H9 (cell line): Measurements from ENCODE around the gene ALMS1. TPM values are rescaled to one million over a fixed set of nuclear protein-coding genes. Genes with fewer than 3 reads are reported as not detected.
"Not testable (repeated sequence)": the region's sequence is repeated elsewhere in the genome, so short reads cannot be mapped to it uniquely, and the experiment has no call there.

Experiments
- DNase-seq: peaks from one replicate; pipeline ENCODE4 v3.0.0-alpha.2; 2017
- H2AFZ ChIP-seq: one replicate; pipeline ENCODE4 v1.6.1; 2013; ENCODE audit warnings: mild to moderate bottlenecking, low read length, control low read depth, moderate library complexity
- H2AK5ac ChIP-seq: 2 replicates; pipeline ENCODE4 v1.6.1; 2013; ENCODE audit warnings: low read length, control low read depth, mixed read lengths; ENCODE audit not compliant: insufficient read length
- H2BK120ac ChIP-seq: one replicate; pipeline ENCODE4 v1.6.1; 2013; ENCODE audit warnings: low read depth, mild to moderate bottlenecking, low read length, control low read depth, inconsistent platforms; ENCODE audit not compliant: poor library complexity, severe bottlenecking
- H2BK12ac ChIP-seq: 2 replicates; pipeline ENCODE4 v1.6.1; 2013; ENCODE audit warnings: low read length, control low read depth, mixed read lengths, low read depth; ENCODE audit not compliant: insufficient read length
- H2BK15ac ChIP-seq: 2 replicates; pipeline ENCODE4 v1.6.1; 2013; ENCODE audit warnings: low read depth, low read length, control low read depth
- H2BK20ac ChIP-seq: one replicate; pipeline ENCODE4 v1.6.1; 2013; ENCODE audit warnings: low read depth, mild to moderate bottlenecking, low read length, control low read depth, inconsistent platforms; ENCODE audit not compliant: poor library complexity, severe bottlenecking
- H2BK5ac ChIP-seq: 2 replicates; pipeline ENCODE4 v1.6.1; 2013; ENCODE audit warnings: low read length, control low read depth, mixed read lengths; ENCODE audit not compliant: insufficient read length
- H3K14ac ChIP-seq: 2 replicates; pipeline ENCODE4 v1.6.1; 2013; ENCODE audit warnings: low read length, control low read depth; ENCODE audit not compliant: insufficient read depth
- H3K18ac ChIP-seq: 2 replicates; pipeline ENCODE4 v1.6.1; 2013; ENCODE audit warnings: low read depth, mild to moderate bottlenecking, mixed read lengths, low read length, control low read depth; ENCODE audit not compliant: insufficient read length
- H3K23ac ChIP-seq: 2 replicates; pipeline ENCODE4 v1.6.1; 2013; ENCODE audit warnings: low read length, control low read depth, mixed read lengths, low read depth; ENCODE audit not compliant: insufficient read length
- H3K23me2 ChIP-seq: 2 replicates; pipeline ENCODE4 v1.6.1; 2013; ENCODE audit warnings: low read depth, mild to moderate bottlenecking, mixed read lengths, low read length, control low read depth; ENCODE audit not compliant: insufficient read length, poor library complexity, severe bottlenecking
- H3K27ac ChIP-seq: 2 replicates; pipeline ENCODE4 v1.5.1; 2013; ENCODE audit warnings: low read length, control low read depth, mixed read lengths, low read depth; ENCODE audit not compliant: insufficient read length
- H3K27me3 ChIP-seq: 2 replicates; pipeline ENCODE4 v1.6.1; 2013; ENCODE audit warnings: low read length, control low read depth, inconsistent platforms; ENCODE audit not compliant: insufficient read depth
- H3K4ac ChIP-seq: 2 replicates; pipeline ENCODE4 v1.6.1; 2013; ENCODE audit warnings: low read depth, mild to moderate bottlenecking, control low read depth, inconsistent platforms, low read length, moderate library complexity
- H3K4me1 ChIP-seq: 2 replicates; pipeline ENCODE4 v1.6.1; 2013; ENCODE audit warnings: low read length, control low read depth, inconsistent platforms; ENCODE audit not compliant: insufficient read depth
- H3K4me2 ChIP-seq: 2 replicates; pipeline ENCODE4 v1.6.1; 2013; ENCODE audit warnings: low read length, control low read depth, mixed read lengths; ENCODE audit not compliant: insufficient read length, insufficient read depth
- H3K56ac ChIP-seq: 2 replicates; pipeline ENCODE4 v1.6.1; 2013; ENCODE audit warnings: low read depth, mild to moderate bottlenecking, mixed read lengths, low read length, control low read depth; ENCODE audit not compliant: insufficient read length
- H3K79me1 ChIP-seq: 2 replicates; pipeline ENCODE4 v1.6.1; 2013; ENCODE audit warnings: low read depth, mild to moderate bottlenecking, moderate library complexity, low read length, control low read depth, inconsistent platforms; ENCODE audit not compliant: insufficient read depth, poor library complexity, severe bottlenecking
- H3K79me2 ChIP-seq: 2 replicates; pipeline ENCODE4 v1.6.1; 2013; ENCODE audit warnings: low read length, control low read depth, inconsistent platforms; ENCODE audit not compliant: insufficient read depth
- H3K9ac ChIP-seq: 2 replicates; pipeline ENCODE4 v1.6.1; 2013; ENCODE audit warnings: low read length, control low read depth, mixed read lengths; ENCODE audit not compliant: insufficient read length; ENCODE audit errors: extremely low read depth
- H3K9me3 ChIP-seq: one replicate; pipeline ENCODE4 v1.6.1; 2013; ENCODE audit warnings: low read depth, low read length, inconsistent platforms; ENCODE audit not compliant: control insufficient read depth
- H3T11ph ChIP-seq: one replicate; pipeline ENCODE4 v1.6.1; 2013; ENCODE audit warnings: mild to moderate bottlenecking, low read length, control low read depth, inconsistent platforms
- H4K20me1 ChIP-seq: one replicate; pipeline ENCODE4 v1.6.1; 2013; ENCODE audit not compliant: control insufficient read depth, insufficient read length, insufficient read depth
- H4K5ac ChIP-seq: 2 replicates; pipeline ENCODE4 v1.6.1; 2013; ENCODE audit warnings: low read depth, mild to moderate bottlenecking, mixed read lengths, low read length, control low read depth; ENCODE audit not compliant: insufficient read length
- H4K8ac ChIP-seq: replicated peaks from 2 replicates; pipeline ENCODE4 v1.6.1; 2013; ENCODE audit warnings: low read length, control low read depth, mixed read lengths, low read depth; ENCODE audit not compliant: insufficient read length
- H4K91ac ChIP-seq: 2 replicates; pipeline ENCODE4 v1.6.1; 2013; ENCODE audit warnings: low read depth, mild to moderate bottlenecking, moderate library complexity, mixed read lengths, low read length, control low read depth; ENCODE audit not compliant: insufficient read length
- H3K27ac Mint-ChIP-seq, 3 experiments: 2 replicates in 2 of 3; 3 replicates in 1 of 3; pipeline ENCODE4 v1.8.0; 2020 to 2021; ENCODE audit warnings: mixed read lengths in 3 of 3, mild to moderate bottlenecking in 1 of 3, moderate library complexity in 1 of 3
- H3K27me3 Mint-ChIP-seq: 2 replicates; pipeline ENCODE4 v1.8.0; 2021; ENCODE audit warnings: low read depth, mild to moderate bottlenecking, moderate library complexity, mixed read lengths
- H3K36me3 Mint-ChIP-seq, 3 experiments: 2 replicates in 2 of 3; 3 replicates in 1 of 3; pipeline ENCODE4 v1.8.0; 2020 to 2021; ENCODE audit warnings: low read depth in 3 of 3, mixed read lengths in 3 of 3; ENCODE audit not compliant: insufficient read depth in 1 of 3
- H3K4me1 Mint-ChIP-seq, 2 experiments: 2 replicates each; pipeline ENCODE4 v1.8.0; 2020; ENCODE audit warnings: mixed read lengths in 2 of 2
- H3K4me3 Mint-ChIP-seq, 2 experiments: 2 replicates in 1 of 2; 3 replicates in 1 of 2; pipeline ENCODE4 v1.8.0; 2020 to 2021; ENCODE audit warnings: mild to moderate bottlenecking in 2 of 2, mixed read lengths in 2 of 2, moderate library complexity in 1 of 2
- H3K9me3 Mint-ChIP-seq, 2 experiments: 2 replicates in 1 of 2; 3 replicates in 1 of 2; pipeline ENCODE4 v1.8.0; 2020; ENCODE audit warnings: mild to moderate bottlenecking in 2 of 2, mixed read lengths in 2 of 2, moderate library complexity in 1 of 2
- CTCF ChIP-seq: fragments of 200-600 bp; sonication (generic); conservative IDR thresholded peaks from 3 replicates; pipeline ENCODE4 v1.8.0; 2021; ENCODE audit warnings: antibody characterized with exemption, mild to moderate bottlenecking
- WGBS: extraction: QIAGEN DNeasy Blood & Tissue Kit; methylation state at CpG from one replicate; pipeline ENCODE4 v1.1.7; 2013; ENCODE audit warnings: missing lambda C conversion rate, low lambda C conversion rate, mixed read lengths; ENCODE audit not compliant: insufficient read length; ENCODE audit errors: extremely low coverage; 5-methylcytosine and 5-hydroxymethylcytosine counted together
- total RNA-seq: library from RNA; stranded (reverse); gene quantifications from 2 replicates; pipeline ENCODE4 v1.2.1, GENCODE V29; 2021

ALMS1 gene
- total RNA-seq, 1 experiment from 2014 or later: 36.2 TPM

GRCh38 chr2:73536133-73536840 lies 150.7 kb downstream of the ALMS1 start:
- Histone ChIP-seq H3K4me1 (no peaks in the 10 kb centered on the region), H3K23ac (no peak overlapping the region), H4K5ac (no peak overlapping the region), H3K18ac (no peak overlapping the region), H3K14ac (no peak overlapping the region), H2BK5ac (no peak overlapping the region), H3K4me2 (no peak overlapping the region), H3K9me3 (peaks cover 28% of the 10 kb centered on the region), H4K20me1 (no peaks in the 10 kb centered on the region), H2BK120ac (no peak overlapping the region), H3K9ac (no peak overlapping the region), H2BK20ac (no peak overlapping the region), H2BK12ac (no peak overlapping the region), H4K8ac (no peak overlapping the region), H3T11ph (no peak overlapping the region), H4K91ac (no peak overlapping the region), H3K79me1 (no peaks in the 10 kb centered on the region), H3K56ac (no peak overlapping the region), H3K27me3 (no peaks in the 10 kb centered on the region), H3K79me2 (no peaks in the 10 kb centered on the region), H2BK15ac (no peak overlapping the region), H3K27ac (no peak overlapping the region), H2AK5ac (no peak overlapping the region), H3K23me2 (no peaks in the 10 kb centered on the region), H2AFZ (no peak overlapping the region), H3K4ac (no peak overlapping the region)
- WGBS: no CpG with 5 or more reads among the region's 6 CpGs
- H3K4me1 Mint-ChIP-seq: no peaks in the 10 kb centered on the region
- DNase-seq: no peak
- peaks cover 57 to 61% of the 10 kb centered on the region in 2 experiments for H3K9me3 Mint-ChIP-seq
- no peak for TF ChIP-seq CTCF
- H3K27me3 Mint-ChIP-seq: no peaks in the 10 kb centered on the region
- no peak overlapping the region for H3K4me3 Mint-ChIP-seq
- peaks cover 82 to 97% (median 87%) of the 10 kb centered on the region in 3 experiments for H3K36me3 Mint-ChIP-seq
- H3K27ac Mint-ChIP-seq: no peak overlapping the region

GRCh38 chr2:73560875-73561274 lies 175.2 kb downstream of the ALMS1 start:
- H3K79me2 ChIP-seq, H4K20me1 ChIP-seq, H3K27me3 Mint-ChIP-seq, H4K5ac ChIP-seq, H3K9me3 ChIP-seq, H4K8ac ChIP-seq, H4K91ac ChIP-seq, H3K18ac ChIP-seq, H3T11ph ChIP-seq, H2BK120ac ChIP-seq, H3K4me2 ChIP-seq, H3K27ac ChIP-seq, H3K9me3 Mint-ChIP-seq, H3K9ac ChIP-seq, H2BK5ac ChIP-seq, H2AK5ac ChIP-seq, H2BK12ac ChIP-seq, H2AFZ ChIP-seq, DNase-seq, H3K4me3 Mint-ChIP-seq, H2BK20ac ChIP-seq, H3K23ac ChIP-seq, H3K14ac ChIP-seq, H2BK15ac ChIP-seq, H3K56ac ChIP-seq, H3K23me2 ChIP-seq, H3K27me3 ChIP-seq, H3K4me1 ChIP-seq, H3K4ac ChIP-seq, H3K79me1 ChIP-seq, H3K27ac Mint-ChIP-seq: not testable (repeated sequence)
- Mint-ChIP-seq H3K36me3 (peaks cover 2 to 26% (median 23%) of the 10 kb centered on the region in 3 experiments; a peak in 5 of 7 replicates), H3K4me1 (peaks cover 15 to 25% of the 10 kb centered on the region in 2 experiments)
- WGBS: no CpG with 5 or more reads among the region's 5 CpGs
